HEK293 (cell line): Measurements from ENCODE around the gene CHD5.

ENCODE experiments used
- YY2 ChIP-seq: fragments of 450-650 bp; formaldehyde crosslinking; IDR thresholded peaks from 2 replicates; pipeline ENCODE4 v1.5.1; 2016; ENCODE audit warnings: missing biosample characterization, missing genetic modification characterization
- ZNF510 ChIP-seq: fragments of 450-650 bp; formaldehyde crosslinking; IDR thresholded peaks from 2 replicates; pipeline ENCODE4 v1.5.1; 2018; ENCODE audit warnings: mild to moderate bottlenecking, missing genetic modification characterization, missing biosample characterization; ENCODE audit not compliant: insufficient replicate concordance
- ZNF521 ChIP-seq: fragments of 450-650 bp; formaldehyde crosslinking; IDR thresholded peaks from 2 replicates; pipeline ENCODE4 v1.5.1; 2017; ENCODE audit warnings: missing biosample characterization, mild to moderate bottlenecking, missing genetic modification characterization
- ZNF747 ChIP-seq: fragments of 450-650 bp; formaldehyde crosslinking; IDR thresholded peaks from 2 replicates; pipeline ENCODE4 v1.5.1; 2016; ENCODE audit warnings: missing biosample characterization, missing genetic modification characterization
- TF ChIP-seq, protein P1 (sequence below): fragments of 450-650 bp; formaldehyde crosslinking; IDR thresholded peaks from 2 replicates; pipeline ENCODE4 v1.5.1; 2016; ENCODE audit warnings: missing biosample characterization, missing genetic modification characterization
- TF ChIP-seq, protein P2 (sequence below): fragments of 450-650 bp; formaldehyde crosslinking; IDR thresholded peaks from 2 replicates; pipeline ENCODE4 v1.5.1; 2017; ENCODE audit warnings: missing biosample characterization, missing genetic modification characterization
- TF ChIP-seq, protein P3 (sequence below): fragments of 450-650 bp; formaldehyde crosslinking; IDR thresholded peaks from 2 replicates; pipeline ENCODE4 v1.5.1; 2016; ENCODE audit warnings: missing biosample characterization, missing genetic modification characterization, low read depth
- TF ChIP-seq, protein P4 (sequence below): fragments of 450-650 bp; formaldehyde crosslinking; IDR thresholded peaks from 2 replicates; pipeline ENCODE4 v1.5.1; 2016; ENCODE audit warnings: missing biosample characterization, missing genetic modification characterization

DNA sequence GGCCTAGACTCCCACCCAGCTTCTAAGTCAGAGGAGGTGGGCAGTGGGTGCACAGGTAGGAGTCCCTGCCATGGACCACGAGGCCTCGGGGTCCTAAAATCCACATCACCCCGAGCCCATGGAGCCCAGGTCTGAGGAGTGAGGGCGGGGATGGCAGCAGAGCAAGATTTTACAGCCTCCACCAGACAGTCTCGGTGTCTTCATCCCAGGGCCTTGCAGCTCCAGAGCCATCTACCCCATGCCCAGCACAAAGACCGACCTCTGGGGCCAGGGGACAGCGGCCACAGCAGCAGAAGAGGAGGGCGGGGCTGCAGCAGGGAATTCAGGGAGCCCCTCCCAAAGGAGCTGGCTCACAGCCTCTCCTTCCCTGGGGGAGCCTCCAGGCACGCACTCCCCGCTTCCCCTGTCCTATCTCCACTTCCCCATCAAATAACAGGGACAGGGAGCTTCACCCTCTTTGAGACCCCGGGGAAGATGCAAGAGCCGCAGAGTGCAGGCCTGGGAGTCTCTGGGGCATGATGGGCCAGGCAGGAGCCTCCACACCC, 14.6 kb downstream of the CHD5 start:
- TF ChIP-seq YY2 (tag by site-specific recombination), result no peak
- TF ChIP-seq, protein P1, sequence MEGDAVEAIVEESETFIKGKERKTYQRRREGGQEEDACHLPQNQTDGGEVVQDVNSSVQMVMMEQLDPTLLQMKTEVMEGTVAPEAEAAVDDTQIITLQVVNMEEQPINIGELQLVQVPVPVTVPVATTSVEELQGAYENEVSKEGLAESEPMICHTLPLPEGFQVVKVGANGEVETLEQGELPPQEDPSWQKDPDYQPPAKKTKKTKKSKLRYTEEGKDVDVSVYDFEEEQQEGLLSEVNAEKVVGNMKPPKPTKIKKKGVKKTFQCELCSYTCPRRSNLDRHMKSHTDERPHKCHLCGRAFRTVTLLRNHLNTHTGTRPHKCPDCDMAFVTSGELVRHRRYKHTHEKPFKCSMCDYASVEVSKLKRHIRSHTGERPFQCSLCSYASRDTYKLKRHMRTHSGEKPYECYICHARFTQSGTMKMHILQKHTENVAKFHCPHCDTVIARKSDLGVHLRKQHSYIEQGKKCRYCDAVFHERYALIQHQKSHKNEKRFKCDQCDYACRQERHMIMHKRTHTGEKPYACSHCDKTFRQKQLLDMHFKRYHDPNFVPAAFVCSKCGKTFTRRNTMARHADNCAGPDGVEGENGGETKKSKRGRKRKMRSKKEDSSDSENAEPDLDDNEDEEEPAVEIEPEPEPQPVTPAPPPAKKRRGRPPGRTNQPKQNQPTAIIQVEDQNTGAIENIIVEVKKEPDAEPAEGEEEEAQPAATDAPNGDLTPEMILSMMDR (tag by site-specific recombination), result no peak
- TF ChIP-seq ZNF521 (tag by site-specific recombination), result no peak
- no peak for TF ChIP-seq ZNF510
- no peak for TF ChIP-seq ZNF747 (tag by site-specific recombination)
- TF ChIP-seq, protein P2, sequence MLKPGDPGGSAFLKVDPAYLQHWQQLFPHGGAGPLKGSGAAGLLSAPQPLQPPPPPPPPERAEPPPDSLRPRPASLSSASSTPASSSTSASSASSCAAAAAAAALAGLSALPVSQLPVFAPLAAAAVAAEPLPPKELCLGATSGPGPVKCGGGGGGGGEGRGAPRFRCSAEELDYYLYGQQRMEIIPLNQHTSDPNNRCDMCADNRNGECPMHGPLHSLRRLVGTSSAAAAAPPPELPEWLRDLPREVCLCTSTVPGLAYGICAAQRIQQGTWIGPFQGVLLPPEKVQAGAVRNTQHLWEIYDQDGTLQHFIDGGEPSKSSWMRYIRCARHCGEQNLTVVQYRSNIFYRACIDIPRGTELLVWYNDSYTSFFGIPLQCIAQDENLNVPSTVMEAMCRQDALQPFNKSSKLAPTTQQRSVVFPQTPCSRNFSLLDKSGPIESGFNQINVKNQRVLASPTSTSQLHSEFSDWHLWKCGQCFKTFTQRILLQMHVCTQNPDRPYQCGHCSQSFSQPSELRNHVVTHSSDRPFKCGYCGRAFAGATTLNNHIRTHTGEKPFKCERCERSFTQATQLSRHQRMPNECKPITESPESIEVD (tag by site-specific recombination), result no peak
- TF ChIP-seq, protein P3, sequence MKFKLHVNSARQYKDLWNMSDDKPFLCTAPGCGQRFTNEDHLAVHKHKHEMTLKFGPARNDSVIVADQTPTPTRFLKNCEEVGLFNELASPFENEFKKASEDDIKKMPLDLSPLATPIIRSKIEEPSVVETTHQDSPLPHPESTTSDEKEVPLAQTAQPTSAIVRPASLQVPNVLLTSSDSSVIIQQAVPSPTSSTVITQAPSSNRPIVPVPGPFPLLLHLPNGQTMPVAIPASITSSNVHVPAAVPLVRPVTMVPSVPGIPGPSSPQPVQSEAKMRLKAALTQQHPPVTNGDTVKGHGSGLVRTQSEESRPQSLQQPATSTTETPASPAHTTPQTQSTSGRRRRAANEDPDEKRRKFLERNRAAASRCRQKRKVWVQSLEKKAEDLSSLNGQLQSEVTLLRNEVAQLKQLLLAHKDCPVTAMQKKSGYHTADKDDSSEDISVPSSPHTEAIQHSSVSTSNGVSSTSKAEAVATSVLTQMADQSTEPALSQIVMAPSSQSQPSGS (tag by site-specific recombination), result no peak
- TF ChIP-seq, protein P4, sequence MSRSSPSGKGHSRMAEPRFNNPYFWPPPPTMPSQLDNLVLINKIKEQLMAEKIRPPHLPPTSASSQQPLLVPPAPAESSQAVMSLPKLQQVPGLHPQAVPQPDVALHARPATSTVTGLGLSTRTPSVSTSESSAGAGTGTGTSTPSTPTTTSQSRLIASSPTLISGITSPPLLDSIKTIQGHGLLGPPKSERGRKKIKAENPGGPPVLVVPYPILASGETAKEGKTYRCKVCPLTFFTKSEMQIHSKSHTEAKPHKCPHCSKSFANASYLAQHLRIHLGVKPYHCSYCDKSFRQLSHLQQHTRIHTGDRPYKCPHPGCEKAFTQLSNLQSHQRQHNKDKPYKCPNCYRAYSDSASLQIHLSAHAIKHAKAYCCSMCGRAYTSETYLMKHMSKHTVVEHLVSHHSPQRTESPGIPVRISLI (tag by site-specific recombination), result no peak
